Spleen (tissue), 7 donors: ENCODE data around the gene MAST2.

Experiments used
- POLR2A ChIP-seq, 3 donors: fragments of 450-650 bp; IDR thresholded peaks; one replicate each; pipeline ENCODE4 v1.5.1; 2017; ENCODE audit warnings: antibody characterized with exemption in 3 of 3, mild to moderate bottlenecking in 1 of 3
- POLR2AphosphoS5 ChIP-seq, 3 donors: sonication (generic); formaldehyde crosslinking; IDR thresholded peaks; one replicate each; pipeline ENCODE4 v1.5.1; 2017; ENCODE audit warnings: antibody characterized with exemption in 3 of 3
- TF ChIP-seq, protein P1 (sequence below), 11 experiments: fragments of 200-600 bp in 7 of 11; fragments of 450-650 bp in 4 of 11; sonication (generic) in 4 of 11; IDR thresholded peaks in 8 of 11; conservative IDR thresholded peaks in 3 of 11; 1 replicate in 7 of 11; 2 replicates in 4 of 11; pipeline versions ENCODE4 v1.4.0 to v1.8.0; 2016 to 2021; ENCODE audit warnings: antibody characterized with exemption in 11 of 11, inconsistent platforms in 4 of 11, mild to moderate bottlenecking in 1 of 11
- donor health status: DM: no; HTN: no; CAD: no; lungs with moderate emphysema.
- donor health status: DM: no; HTN: no; CAD: no.
- donor health status: DM: no; HTN: no; CAD: no.

DNA sequence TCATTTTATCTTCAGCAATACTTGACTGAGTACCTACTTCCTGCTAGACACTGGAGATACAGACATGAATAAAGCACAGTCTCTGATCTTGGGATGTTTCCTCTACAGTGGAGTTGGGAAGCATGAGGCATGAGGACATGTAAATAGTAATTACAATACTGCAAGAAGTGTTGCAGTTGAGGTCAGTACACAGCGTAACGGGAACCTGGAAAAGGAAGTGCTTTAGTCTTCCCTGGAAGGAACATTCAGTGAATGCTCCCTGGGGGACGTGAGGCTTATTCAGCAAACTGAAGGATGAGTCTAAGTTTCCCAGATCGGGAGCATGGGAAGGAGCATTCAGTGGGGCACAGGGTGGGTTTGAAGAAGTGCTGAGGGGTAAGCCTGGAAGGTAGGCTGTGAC lies 216.6 kb downstream of the MAST2 start:
- TF ChIP-seq, protein P1, sequence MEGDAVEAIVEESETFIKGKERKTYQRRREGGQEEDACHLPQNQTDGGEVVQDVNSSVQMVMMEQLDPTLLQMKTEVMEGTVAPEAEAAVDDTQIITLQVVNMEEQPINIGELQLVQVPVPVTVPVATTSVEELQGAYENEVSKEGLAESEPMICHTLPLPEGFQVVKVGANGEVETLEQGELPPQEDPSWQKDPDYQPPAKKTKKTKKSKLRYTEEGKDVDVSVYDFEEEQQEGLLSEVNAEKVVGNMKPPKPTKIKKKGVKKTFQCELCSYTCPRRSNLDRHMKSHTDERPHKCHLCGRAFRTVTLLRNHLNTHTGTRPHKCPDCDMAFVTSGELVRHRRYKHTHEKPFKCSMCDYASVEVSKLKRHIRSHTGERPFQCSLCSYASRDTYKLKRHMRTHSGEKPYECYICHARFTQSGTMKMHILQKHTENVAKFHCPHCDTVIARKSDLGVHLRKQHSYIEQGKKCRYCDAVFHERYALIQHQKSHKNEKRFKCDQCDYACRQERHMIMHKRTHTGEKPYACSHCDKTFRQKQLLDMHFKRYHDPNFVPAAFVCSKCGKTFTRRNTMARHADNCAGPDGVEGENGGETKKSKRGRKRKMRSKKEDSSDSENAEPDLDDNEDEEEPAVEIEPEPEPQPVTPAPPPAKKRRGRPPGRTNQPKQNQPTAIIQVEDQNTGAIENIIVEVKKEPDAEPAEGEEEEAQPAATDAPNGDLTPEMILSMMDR (IDR thresholded peaks at IDR 0.05 in 8 of 11, conservative IDR thresholded peaks at IDR 0.05 in 3 of 11), result no peak
- TF ChIP-seq POLR2AphosphoS5 (IDR thresholded peaks at IDR 0.05) (no peak), POLR2A (IDR thresholded peaks at IDR 0.05) (no peak)
